ENCODE results near the gene CCDC91. TPM values are rescaled to one million over a fixed set of nuclear protein-coding genes. Genes with fewer than 3 reads are reported as not detected.
A peak's percentile ranks its signal among the peaks of the same experiment; 100 is the strongest.

Gene CCDC91
- polyA plus RNA-seq, 1 donor (not counting 4 experiments of a cell fraction or from before 2014, with no cell fraction given) = 26.5 TPM

- H3K9me1 ChIP-seq (ENCODE audit: control insufficient read depth, extremely low read depth, insufficient read depth, low read length) = no peaks in the 10 kb centered on the region
- no peak overlapping the region for H3K4me3 ChIP-seq (ENCODE audit: control insufficient read depth in 2 of 3, extremely low read depth in 1 of 3, insufficient read depth in 2 of 3, low read depth in 1 of 3, low read length in 3 of 3)
- no peaks in the 10 kb centered on the region for H3K4me1 ChIP-seq (ENCODE audit: control insufficient read depth, extremely low read depth, insufficient read depth, low read length)
- no peaks in the 10 kb centered on the region for H3K79me2 ChIP-seq (ENCODE audit: control insufficient read depth, insufficient read depth, low read length)
- H4K20me1 ChIP-seq (ENCODE audit: control insufficient read depth, extremely low read depth, insufficient read depth, low read length) = no peaks in the 10 kb centered on the region
- peak; percentile 46 for FAIRE-seq
- no peak overlapping the region for H2AFZ ChIP-seq (ENCODE audit: control insufficient read depth, low read length)
- no peak overlapping the region for H3K4me2 ChIP-seq (ENCODE audit: control insufficient read depth, extremely low read depth, insufficient read depth, low read depth, low read length)
- H3K27ac ChIP-seq (ENCODE audit: control insufficient read depth, insufficient read depth, low read length) = no peak overlapping the region
- no peak for DNase-seq (ENCODE audit: low read depth, low spot score)
- H3K36me3 ChIP-seq (ENCODE audit: control insufficient read depth in 2 of 2, extremely low read depth in 1 of 2, insufficient read depth in 2 of 2, low read length in 2 of 2) = no peaks in the 10 kb centered on the region
- no peak overlapping the region for H3K9ac ChIP-seq (ENCODE audit: control insufficient read depth, extremely low read depth, insufficient read depth, low read length)
- dilution Hi-C loops (cut with MboI; ENCODE audit: extremely low pct_ligation_motif_present, low sequenced_read_pairs) = no loop called here
- no peaks in the 10 kb centered on the region for H3K27me3 ChIP-seq (ENCODE audit: control insufficient read depth, extremely low read depth, insufficient read depth, low read length)
- no peaks in the 10 kb centered on the region for H3K9me3 ChIP-seq (ENCODE audit: control insufficient read depth, low read depth, low read length)
- TF ChIP-seq EZH2 (IDR thresholded peaks at IDR 0.05; ENCODE audit: low read length) = no peak
- TF ChIP-seq, protein P1, sequence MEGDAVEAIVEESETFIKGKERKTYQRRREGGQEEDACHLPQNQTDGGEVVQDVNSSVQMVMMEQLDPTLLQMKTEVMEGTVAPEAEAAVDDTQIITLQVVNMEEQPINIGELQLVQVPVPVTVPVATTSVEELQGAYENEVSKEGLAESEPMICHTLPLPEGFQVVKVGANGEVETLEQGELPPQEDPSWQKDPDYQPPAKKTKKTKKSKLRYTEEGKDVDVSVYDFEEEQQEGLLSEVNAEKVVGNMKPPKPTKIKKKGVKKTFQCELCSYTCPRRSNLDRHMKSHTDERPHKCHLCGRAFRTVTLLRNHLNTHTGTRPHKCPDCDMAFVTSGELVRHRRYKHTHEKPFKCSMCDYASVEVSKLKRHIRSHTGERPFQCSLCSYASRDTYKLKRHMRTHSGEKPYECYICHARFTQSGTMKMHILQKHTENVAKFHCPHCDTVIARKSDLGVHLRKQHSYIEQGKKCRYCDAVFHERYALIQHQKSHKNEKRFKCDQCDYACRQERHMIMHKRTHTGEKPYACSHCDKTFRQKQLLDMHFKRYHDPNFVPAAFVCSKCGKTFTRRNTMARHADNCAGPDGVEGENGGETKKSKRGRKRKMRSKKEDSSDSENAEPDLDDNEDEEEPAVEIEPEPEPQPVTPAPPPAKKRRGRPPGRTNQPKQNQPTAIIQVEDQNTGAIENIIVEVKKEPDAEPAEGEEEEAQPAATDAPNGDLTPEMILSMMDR (optimal IDR thresholded peaks at IDR 0.05 in 1 of 3, IDR thresholded peaks at IDR 0.05 in 1 of 3, conservative IDR thresholded peaks at IDR 0.05 in 1 of 3; ENCODE audit: extremely low read depth in 1 of 3, insufficient read depth in 2 of 3, low read length in 3 of 3) = peak; percentile 22 to 45 (median 27)
Measured at GRCh38 chr12:28237423-28237822, 47.2 kb downstream of the CCDC91 start.

DNA sequence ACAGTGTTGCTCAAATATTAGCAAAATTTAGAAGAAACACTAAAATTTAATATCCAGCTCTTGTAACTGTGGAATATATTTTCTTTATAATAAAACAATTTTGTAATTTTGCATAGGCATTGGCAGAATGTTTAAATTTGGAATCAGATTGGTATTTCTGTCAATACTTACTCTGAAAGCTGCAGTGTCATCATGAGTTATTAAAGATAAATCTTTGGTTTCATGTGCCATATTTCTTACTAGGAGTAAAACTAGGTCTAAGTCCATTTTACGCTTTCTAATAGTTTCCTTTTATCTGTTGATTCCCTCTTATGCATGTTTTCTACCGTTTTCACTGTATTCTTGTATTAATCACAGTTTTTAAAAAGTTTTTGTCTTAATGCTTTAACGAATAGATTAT lies 49.7 kb downstream of the CCDC91 start:
- Histone ChIP-seq H2AFZ (ENCODE audit: control insufficient read depth, low read length) (no peak overlapping the region), H3K4me2 (ENCODE audit: control insufficient read depth, extremely low read depth, insufficient read depth, low read depth, low read length) (no peak overlapping the region), H3K9me1 (ENCODE audit: control insufficient read depth, extremely low read depth, insufficient read depth, low read length) (no peaks in the 10 kb centered on the region), H3K36me3 (ENCODE audit: control insufficient read depth in 2 of 2, extremely low read depth in 1 of 2, insufficient read depth in 2 of 2, low read length in 2 of 2) (no peaks in the 10 kb centered on the region), H3K4me3 (ENCODE audit: control insufficient read depth in 2 of 3, extremely low read depth in 1 of 3, insufficient read depth in 2 of 3, low read depth in 1 of 3, low read length in 3 of 3) (no peak overlapping the region), H3K9ac (ENCODE audit: control insufficient read depth, extremely low read depth, insufficient read depth, low read length) (no peak overlapping the region), H3K27me3 (ENCODE audit: control insufficient read depth, extremely low read depth, insufficient read depth, low read length) (no peaks in the 10 kb centered on the region), H3K4me1 (ENCODE audit: control insufficient read depth, extremely low read depth, insufficient read depth, low read length) (no peaks in the 10 kb centered on the region), H3K9me3 (ENCODE audit: control insufficient read depth, low read depth, low read length) (no peaks in the 10 kb centered on the region), H3K27ac (ENCODE audit: control insufficient read depth, insufficient read depth, low read length) (no peak overlapping the region), H3K79me2 (ENCODE audit: control insufficient read depth, insufficient read depth, low read length) (no peaks in the 10 kb centered on the region), H4K20me1 (ENCODE audit: control insufficient read depth, extremely low read depth, insufficient read depth, low read length) (no peaks in the 10 kb centered on the region)
- FAIRE-seq (no peak), DNase-seq (ENCODE audit: low read depth, low spot score) (no peak)
- TF ChIP-seq, protein P1 (optimal IDR thresholded peaks at IDR 0.05 in 1 of 3, IDR thresholded peaks at IDR 0.05 in 1 of 3, conservative IDR thresholded peaks at IDR 0.05 in 1 of 3; ENCODE audit: extremely low read depth in 1 of 3, insufficient read depth in 2 of 3, low read length in 3 of 3) = no peak
- no peak for TF ChIP-seq EZH2 (IDR thresholded peaks at IDR 0.05; ENCODE audit: low read length)
- dilution Hi-C loops (cut with MboI; ENCODE audit: extremely low pct_ligation_motif_present, low sequenced_read_pairs) = no loop called here
